CD14-positive monocyte (primary cell): ENCODE measurements around the gene IRS1. TPM values are rescaled to one million over a fixed set of nuclear protein-coding genes. Genes with fewer than 3 reads are reported as not detected.

Experiments
- DNase-seq, 3 donors: peaks; one replicate each; pipeline ENCODE4 v3.0.0-alpha.2; 2011 to 2022
- H2AFZ ChIP-seq: 2 replicates; pipeline ENCODE4 v1.6.0; 2012; ENCODE audit warnings: mild to moderate bottlenecking, low read depth, low read length, inconsistent platforms; ENCODE audit not compliant: insufficient read depth, poor library complexity, severe bottlenecking
- H3K27ac ChIP-seq, 2 donors: 1 replicate in 1 of 2; 2 replicates in 1 of 2; pipeline ENCODE4 v1.5.1; 2012 to 2013; ENCODE audit warnings: low read length in 2 of 2, control low read depth in 1 of 2, inconsistent platforms in 1 of 2, low read depth in 1 of 2, mild to moderate bottlenecking in 1 of 2
- H3K27me3 ChIP-seq, 2 donors: one replicate each; pipeline versions ENCODE4 v1.6.0 to v1.6.1; 2011 to 2013; ENCODE audit warnings: low read length in 2 of 2; ENCODE audit not compliant: control insufficient read depth in 2 of 2, insufficient read depth in 2 of 2
- H3K36me3 ChIP-seq, 2 donors: replicated peaks in 1 of 2; 1 replicate in 1 of 2; 2 replicates in 1 of 2; pipeline versions ENCODE4 v1.5.1 to v1.6.1; 2012 to 2013; ENCODE audit warnings: low read length in 2 of 2, control low read depth in 1 of 2, inconsistent platforms in 1 of 2, mild to moderate bottlenecking in 1 of 2; ENCODE audit not compliant: insufficient read depth in 2 of 2, control insufficient read depth in 1 of 2
- H3K4me1 ChIP-seq, 2 donors: 1 replicate in 1 of 2; 2 replicates in 1 of 2; pipeline versions ENCODE4 v1.5.1 to v1.6.1; 2012 to 2013; ENCODE audit warnings: low read length in 2 of 2, control low read depth in 1 of 2, inconsistent platforms in 1 of 2, mild to moderate bottlenecking in 1 of 2, moderate library complexity in 1 of 2; ENCODE audit not compliant: insufficient read depth in 2 of 2, control insufficient read depth in 1 of 2
- H3K4me2 ChIP-seq: replicated peaks from 2 replicates; pipeline ENCODE3; 2012; ENCODE audit warnings: low read length, moderate library complexity, mild to moderate bottlenecking; ENCODE audit not compliant: poor library complexity, severe bottlenecking; ENCODE audit errors: extremely low read depth
- H3K4me3 ChIP-seq, 3 experiments: fragments of 200-600 bp in 1 of 3; sonication (generic) in 1 of 3; replicated peaks in 1 of 3; 1 replicate in 2 of 3; 2 replicates in 1 of 3; pipeline ENCODE4 v1.5.1; 2011 to 2013; ENCODE audit warnings: low read length in 3 of 3, mild to moderate bottlenecking in 3 of 3, control low read depth in 2 of 3, low read depth in 2 of 3, inconsistent platforms in 1 of 3, moderate library complexity in 1 of 3
- H3K79me2 ChIP-seq: 2 replicates; pipeline ENCODE4 v1.6.0; 2012; ENCODE audit warnings: mild to moderate bottlenecking, control low read depth, inconsistent platforms, low read length, moderate library complexity; ENCODE audit not compliant: insufficient read depth
- H3K9ac ChIP-seq: 2 replicates; pipeline ENCODE4 v1.6.0; 2017; ENCODE audit warnings: low read length, mild to moderate bottlenecking; ENCODE audit not compliant: insufficient read depth, poor library complexity, severe bottlenecking
- H3K9me3 ChIP-seq, 2 donors: replicated peaks in 1 of 2; 1 replicate in 1 of 2; 2 replicates in 1 of 2; pipeline versions ENCODE4 v1.5.1 to v1.6.1; 2012 to 2013; ENCODE audit warnings: low read length in 2 of 2, control low read depth in 1 of 2; ENCODE audit not compliant: control insufficient read depth in 1 of 2, insufficient read depth in 1 of 2
- H4K20me1 ChIP-seq: 2 replicates; pipeline ENCODE4 v1.6.0; 2012; ENCODE audit warnings: mild to moderate bottlenecking, low read length, control low read depth, moderate library complexity; ENCODE audit not compliant: insufficient read depth
- H3K27ac Mint-ChIP-seq, 7 donors: one replicate each; pipeline ENCODE4 v1.8.0; 2020; ENCODE audit warnings: mild to moderate bottlenecking in 7 of 7, mixed read lengths in 7 of 7, moderate library complexity in 6 of 7, inconsistent platforms in 2 of 7
- H3K27me3 Mint-ChIP-seq, 3 donors: one replicate each; pipeline ENCODE4 v1.8.0; 2021 to 2022; ENCODE audit warnings: low read depth in 3 of 3, mild to moderate bottlenecking in 3 of 3, mixed read lengths in 3 of 3, moderate library complexity in 3 of 3, inconsistent platforms in 1 of 3
- H3K36me3 Mint-ChIP-seq, 2 donors: one replicate each; pipeline ENCODE4 v1.8.0; 2020; ENCODE audit warnings: mixed read lengths in 2 of 2, inconsistent platforms in 1 of 2, mild to moderate bottlenecking in 1 of 2
- H3K4me1 Mint-ChIP-seq: one replicate; pipeline ENCODE4 v1.8.0; 2020; ENCODE audit warnings: mild to moderate bottlenecking, mixed read lengths
- H3K4me3 Mint-ChIP-seq, 2 donors: one replicate each; pipeline ENCODE4 v1.8.0; 2020; ENCODE audit warnings: mild to moderate bottlenecking in 2 of 2, mixed read lengths in 2 of 2, moderate library complexity in 1 of 2
- H3K9me3 Mint-ChIP-seq, 7 donors: one replicate each; pipeline ENCODE4 v1.8.0; 2020 to 2022; ENCODE audit warnings: mixed read lengths in 7 of 7, mild to moderate bottlenecking in 6 of 7, moderate library complexity in 6 of 7, inconsistent platforms in 2 of 7
- CTCF ChIP-seq: fragments of 200-600 bp; IDR thresholded peaks from one replicate; pipeline ENCODE4 v1.8.0; 2022; ENCODE audit warnings: antibody characterized with exemption, mild to moderate bottlenecking
- WGBS: methylation state at CpG from one replicate; pipeline ENCODE4 v1.1.5; 2013; ENCODE audit warnings: missing lambda C conversion rate; ENCODE audit not compliant: insufficient coverage; 5-methylcytosine and 5-hydroxymethylcytosine counted together
- intact Hi-C, 2 donors: fragments of 100-400 bp; cut with micrococcal nuclease; formaldehyde crosslinking; loops; one replicate each; pipeline versions ENCODE4 v1.15.0 to v1.15.1; 2023
- polyA plus RNA-seq, 3 donors: library from polyadenylated mRNA; depleted of rRNA in 1 of 3; unstranded in 2 of 3; stranded (reverse) in 1 of 3; fragments of 300-500 nt in 2 of 3; fragments of >200 nt in 1 of 3; fragmentation: Illumina TruSeq in 2 of 3; gene quantifications; 1 replicate in 2 of 3; 2 replicates in 1 of 3; pipeline ENCODE4 v1.2.3, GENCODE V29; 2012 to 2021

Gene IRS1
- polyA plus RNA-seq, 3 donors = 0.10 to 0.19 TPM; not detected in 1

GRCh38 chr2:226733189-226733858 is 66.3 kb downstream of the IRS1 start:
- no peak overlapping the region for H3K27ac Mint-ChIP-seq
- no peaks in the 10 kb centered on the region for H3K4me1 Mint-ChIP-seq
- WGBS = 91% methylated on average over 4 of the region's 6 CpGs
- H3K27me3 ChIP-seq = no peaks in the 10 kb centered on the region
- no peak overlapping the region for H3K9ac ChIP-seq
- H3K9me3 ChIP-seq = no peaks in the 10 kb centered on the region
- H3K4me1 ChIP-seq = no peaks in the 10 kb centered on the region
- H4K20me1 ChIP-seq = no peaks in the 10 kb centered on the region
- H3K79me2 ChIP-seq = no peaks in the 10 kb centered on the region
- intact Hi-C loops = no loop called here
- H3K36me3 ChIP-seq = no peaks in the 10 kb centered on the region
- no peak overlapping the region for H3K4me3 ChIP-seq
- DNase-seq = no peak
- peaks cover 0 to 6% (median 0%) of the 10 kb centered on the region in 7 donors for H3K9me3 Mint-ChIP-seq
- peaks cover 0 to 7% (median 4%) of the 10 kb centered on the region in 3 donors for H3K27me3 Mint-ChIP-seq
- no peak overlapping the region for H3K4me2 ChIP-seq
- H2AFZ ChIP-seq = no peak overlapping the region
- H3K27ac ChIP-seq = no peak overlapping the region
- H3K36me3 Mint-ChIP-seq = no peaks in the 10 kb centered on the region
- no peak for TF ChIP-seq CTCF
- H3K4me3 Mint-ChIP-seq = no peak overlapping the region

GRCh38 chr2:226732478-226733188 is 67.0 kb downstream of the IRS1 start:
- Mint-ChIP-seq H3K36me3 (no peaks in the 10 kb centered on the region), H3K27ac (peak overlapping the region in 1 of 7 donors; percentile 38), H3K9me3 (peaks cover 0 to 5% (median 0%) of the 10 kb centered on the region in 7 donors), H3K27me3 (peaks cover 0 to 7% (median 4%) of the 10 kb centered on the region in 3 donors), H3K4me3 (no peak overlapping the region), H3K4me1 (no peaks in the 10 kb centered on the region)
- TF ChIP-seq CTCF = no peak
- H4K20me1 ChIP-seq = no peaks in the 10 kb centered on the region
- DNase-seq = no peak
- H3K9ac ChIP-seq = no peak overlapping the region
- no peak overlapping the region for H3K4me2 ChIP-seq
- intact Hi-C loops = no loop called here
- H3K4me1 ChIP-seq = no peaks in the 10 kb centered on the region
- H3K79me2 ChIP-seq = no peaks in the 10 kb centered on the region
- no peak overlapping the region for H2AFZ ChIP-seq
- H3K27me3 ChIP-seq = no peaks in the 10 kb centered on the region
- 70% methylated on average over 2 of the region's 4 CpGs for WGBS
- no peak overlapping the region for H3K4me3 ChIP-seq
- H3K36me3 ChIP-seq = no peaks in the 10 kb centered on the region
- H3K27ac ChIP-seq = no peak overlapping the region
- H3K9me3 ChIP-seq = no peaks in the 10 kb centered on the region
